Cardiac septum (tissue), 1 donor: Measurements from ENCODE around the gene ATP6V1C2. TPM values are rescaled to one million over a fixed set of nuclear protein-coding genes. Genes with fewer than 3 reads are reported as not detected.

Experiments
- DNase-seq: peaks from one replicate; pipeline ENCODE4 v3.0.0-alpha.2; 2020; ENCODE audit warnings: low spot score
- intact Hi-C: fragments of 100-400 bp; cut with DNase I; formaldehyde crosslinking; loops from one replicate; pipeline ENCODE4 v1.14.0; 2022
- total RNA-seq: library from RNA; stranded (reverse); fragmentation: NEBNext Ultra II Directional; extraction: Animal tissue kit (Norgen Biotek cat#: 25700); gene quantifications from one replicate; pipeline ENCODE4 v1.2.1, GENCODE V29; 2021
- donor health status: DM: no; HTN: no; CAD: no.

ATP6V1C2 gene
- total RNA-seq, 1 donor from 2014 or later, result 0.24 TPM

GRCh38 chr2:10826625-10827024 is 105.2 kb downstream of the ATP6V1C2 start:
- no peak for DNase-seq
- intact Hi-C loops, result no loop called here

- intact Hi-C loops, result no loop called here
- no peak for DNase-seq
Observed at GRCh38 chr2:10828346-10828745, 106.9 kb downstream of the ATP6V1C2 start.

- DNase-seq, result no peak
- intact Hi-C loops, result no loop called here
Observed at GRCh38 chr2:10829299-10829698, 107.9 kb downstream of the ATP6V1C2 start.

- DNase-seq, result no peak
- intact Hi-C loops, result loop anchor here (10.0 kb wide), 1 partner anchor 615 kb away; no protein-coding TSS in a partner anchor
Observed at GRCh38 chr2:10830203-10830602, 108.8 kb downstream of the ATP6V1C2 start.

GRCh38 chr2:10830641-10831399 is 109.4 kb downstream of the ATP6V1C2 start:
- intact Hi-C loops, result loop anchor here (10.0 kb wide), 1 partner anchor 614 kb away; no protein-coding TSS in a partner anchor
- no peak for DNase-seq

GRCh38 chr2:10831400-10831985 is 110.1 kb downstream of the ATP6V1C2 start:
- intact Hi-C loops, result loop anchor here (10.0 kb wide), 1 partner anchor 613 kb away; no protein-coding TSS in a partner anchor
- no peak for DNase-seq

- peak; percentile 90 for DNase-seq
- intact Hi-C loops, result loop anchor here (10.0 kb wide), 1 partner anchor 612 kb away; no protein-coding TSS in a partner anchor
Observed at GRCh38 chr2:10832203-10832936, 110.9 kb downstream of the ATP6V1C2 start.

GRCh38 chr2:10833021-10833420 is 111.6 kb downstream of the ATP6V1C2 start:
- intact Hi-C loops, result loop anchor here (10.0 kb wide), 1 partner anchor 612 kb away; no protein-coding TSS in a partner anchor
- DNase-seq, result no peak

GRCh38 chr2:10834068-10834655 is 112.7 kb downstream of the ATP6V1C2 start:
- no peak for DNase-seq
- intact Hi-C loops, result loop anchor here (2.0 to 10.0 kb wide), 2 partner anchors 77 to 611 kb away; partner anchors contain the start of gene KCNF1

Other genes starting within 250 kb of the ATP6V1C2 start
- 18.5 TPM for gene NOL10, start 31.7 kb upstream of the ATP6V1C2 start, total RNA-seq
- gene PDIA6, start 91.2 kb downstream of the ATP6V1C2 start, total RNA-seq, result 130 TPM
- 0.27 TPM for gene KCNF1, start 190.3 kb downstream of the ATP6V1C2 start, total RNA-seq